GM12864 (cell line): ENCODE results near the gene ATF7.

Experiments
- DNase-seq: peaks from one replicate; pipeline ENCODE4 v3.0.0-alpha.2; 2011; ENCODE audit warnings: low read depth
- H3K4me3 ChIP-seq: 2 replicates; pipeline ENCODE4 v1.5.1; 2011; ENCODE audit warnings: mild to moderate bottlenecking, low read depth, low read length, control low read depth
- TF ChIP-seq, protein P1 (sequence below): IDR thresholded peaks from 2 replicates; pipeline ENCODE4 v1.5.1; 2011; ENCODE audit warnings: low read depth, mild to moderate bottlenecking, moderate library complexity, low read length, control low read depth, inconsistent platforms; ENCODE audit errors: missing control alignments

Gene ATF7

DNA sequence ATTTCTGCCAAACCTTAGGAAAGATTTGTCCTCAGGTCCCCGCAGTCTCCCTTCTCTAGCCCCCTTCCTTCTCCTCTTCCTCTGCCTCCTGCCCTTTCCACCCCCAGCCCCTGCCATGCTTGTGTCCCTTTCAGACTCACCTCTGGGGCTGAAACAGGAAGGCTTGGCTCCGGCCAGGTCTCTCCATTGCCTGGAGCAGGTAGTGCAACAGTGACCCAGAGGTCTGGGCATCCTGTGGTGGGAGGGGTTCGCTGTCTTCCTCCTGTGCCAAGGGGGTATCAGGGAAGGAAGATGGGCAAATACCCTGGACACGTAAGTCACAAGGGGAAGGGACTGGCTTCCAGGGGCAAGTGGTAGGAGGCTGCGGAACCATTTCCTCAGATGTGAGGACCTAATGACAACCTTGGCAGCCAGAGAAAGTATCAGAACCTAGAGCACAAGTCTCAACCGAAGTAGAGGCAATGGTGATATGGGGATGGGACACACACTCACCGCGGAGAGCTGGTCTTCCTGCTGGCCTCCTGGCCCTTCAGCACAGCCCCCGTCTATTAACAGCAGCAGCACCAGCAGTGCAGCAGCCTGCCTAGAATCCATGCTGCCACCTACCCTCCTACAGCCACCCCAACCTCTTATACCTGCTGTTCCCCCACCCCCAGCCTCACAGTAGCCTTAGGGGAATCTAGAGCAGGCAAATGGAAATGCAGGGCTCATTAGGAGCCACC is 119.1 kb downstream of the ATF7 start, which contains the start of gene NPFF:
TSS of gene NPFF (minus strand) at position 604 of the 722 bp plus-strand sequence. CDS start at position 594, 10 bp downstream.
- TF ChIP-seq, protein P1, sequence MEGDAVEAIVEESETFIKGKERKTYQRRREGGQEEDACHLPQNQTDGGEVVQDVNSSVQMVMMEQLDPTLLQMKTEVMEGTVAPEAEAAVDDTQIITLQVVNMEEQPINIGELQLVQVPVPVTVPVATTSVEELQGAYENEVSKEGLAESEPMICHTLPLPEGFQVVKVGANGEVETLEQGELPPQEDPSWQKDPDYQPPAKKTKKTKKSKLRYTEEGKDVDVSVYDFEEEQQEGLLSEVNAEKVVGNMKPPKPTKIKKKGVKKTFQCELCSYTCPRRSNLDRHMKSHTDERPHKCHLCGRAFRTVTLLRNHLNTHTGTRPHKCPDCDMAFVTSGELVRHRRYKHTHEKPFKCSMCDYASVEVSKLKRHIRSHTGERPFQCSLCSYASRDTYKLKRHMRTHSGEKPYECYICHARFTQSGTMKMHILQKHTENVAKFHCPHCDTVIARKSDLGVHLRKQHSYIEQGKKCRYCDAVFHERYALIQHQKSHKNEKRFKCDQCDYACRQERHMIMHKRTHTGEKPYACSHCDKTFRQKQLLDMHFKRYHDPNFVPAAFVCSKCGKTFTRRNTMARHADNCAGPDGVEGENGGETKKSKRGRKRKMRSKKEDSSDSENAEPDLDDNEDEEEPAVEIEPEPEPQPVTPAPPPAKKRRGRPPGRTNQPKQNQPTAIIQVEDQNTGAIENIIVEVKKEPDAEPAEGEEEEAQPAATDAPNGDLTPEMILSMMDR, result no peak
- DNase-seq, result no peak

DNA sequence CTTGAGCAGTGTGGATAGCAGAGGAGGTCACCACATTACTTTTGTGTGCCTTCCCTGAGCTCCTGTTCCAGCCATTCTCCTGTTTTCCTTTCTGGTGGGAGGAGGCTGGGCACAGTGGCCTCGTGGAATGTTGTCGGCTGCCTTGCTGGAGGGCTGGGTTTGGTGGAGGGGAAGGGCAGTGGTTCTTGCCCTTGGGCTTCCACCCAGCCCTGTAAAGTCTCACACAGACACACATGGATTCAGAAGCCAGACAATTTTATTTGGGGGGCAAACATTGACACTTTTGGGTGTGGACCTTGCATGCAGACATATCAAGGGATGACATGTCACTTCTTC is 119.8 kb downstream of the ATF7 start:
- TF ChIP-seq, protein P1, result no peak
- DNase-seq, result no peak
- no peak overlapping the region for H3K4me3 ChIP-seq

More for the DNA sequence above, 119.1 kb downstream of the ATF7 start, which contains the start of gene NPFF:
- H3K4me3 ChIP-seq, result no peak within 1 kb of the TSS

DNA sequence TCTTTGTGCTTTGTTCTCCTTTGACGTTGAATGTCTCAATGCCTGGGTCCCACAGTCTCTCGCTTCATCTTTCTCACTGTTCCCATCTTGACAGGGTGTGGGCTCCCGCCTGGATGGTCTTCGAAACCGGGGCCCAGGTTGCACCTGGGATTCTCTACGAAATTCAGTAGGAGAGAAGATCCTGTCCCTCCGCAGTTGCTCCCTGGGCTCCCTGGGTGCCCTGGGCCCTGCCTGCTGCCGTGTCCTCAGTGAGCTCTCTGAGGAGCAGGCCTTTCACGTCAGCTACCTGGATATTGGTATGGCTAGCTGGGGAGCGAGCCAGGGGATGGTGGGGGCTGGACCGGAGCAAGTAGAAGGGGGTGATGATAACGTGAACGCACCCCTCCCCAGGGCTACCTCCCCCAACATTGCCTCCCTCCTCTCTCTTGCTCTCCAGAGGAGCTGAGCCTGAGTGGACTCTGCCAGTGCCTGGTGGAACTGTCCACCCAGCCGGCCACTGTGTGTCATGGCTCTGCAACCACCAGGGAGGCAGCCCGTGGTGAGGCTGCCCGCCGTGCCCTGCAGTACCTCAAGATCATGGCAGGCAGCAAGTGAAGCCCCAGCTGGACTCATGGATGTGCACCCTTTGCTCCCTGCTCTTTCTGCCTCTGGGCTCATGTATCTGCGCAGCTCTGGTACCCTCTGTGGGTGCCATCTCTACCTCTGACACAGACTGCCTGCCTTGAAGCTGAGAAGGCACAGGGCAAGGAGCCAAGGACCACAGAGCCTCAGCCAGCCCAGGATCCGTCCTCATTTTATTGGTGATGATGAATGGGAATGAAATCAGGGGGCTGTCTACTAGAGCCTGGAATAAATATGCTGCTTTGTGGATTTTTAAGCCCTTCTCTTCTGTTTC is 120.4 kb downstream of the ATF7 start:
- DNase-seq, result no peak
- no peak overlapping the region for H3K4me3 ChIP-seq
- TF ChIP-seq, protein P1, result no peak

DNA sequence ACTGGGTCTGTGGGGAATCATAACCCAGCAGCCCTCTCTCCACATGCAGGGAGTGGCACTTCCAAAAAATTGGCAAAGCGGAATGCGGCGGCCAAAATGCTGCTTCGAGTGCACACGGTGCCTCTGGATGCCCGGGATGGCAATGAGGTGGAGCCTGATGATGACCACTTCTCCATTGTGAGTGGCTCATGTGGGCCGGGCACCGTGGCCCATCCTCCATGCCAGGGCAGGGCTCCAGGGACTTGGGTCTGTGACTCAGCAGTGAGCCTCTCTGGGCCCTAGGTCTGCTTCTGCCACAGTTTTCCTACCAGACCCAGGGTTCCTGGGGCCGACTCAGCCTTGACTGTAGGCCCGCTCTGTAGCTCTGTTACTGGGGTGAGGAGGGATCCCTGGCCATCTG is 121.1 kb downstream of the ATF7 start:
- H3K4me3 ChIP-seq, result no peak overlapping the region
- no peak for DNase-seq
- TF ChIP-seq, protein P1, result no peak

DNA sequence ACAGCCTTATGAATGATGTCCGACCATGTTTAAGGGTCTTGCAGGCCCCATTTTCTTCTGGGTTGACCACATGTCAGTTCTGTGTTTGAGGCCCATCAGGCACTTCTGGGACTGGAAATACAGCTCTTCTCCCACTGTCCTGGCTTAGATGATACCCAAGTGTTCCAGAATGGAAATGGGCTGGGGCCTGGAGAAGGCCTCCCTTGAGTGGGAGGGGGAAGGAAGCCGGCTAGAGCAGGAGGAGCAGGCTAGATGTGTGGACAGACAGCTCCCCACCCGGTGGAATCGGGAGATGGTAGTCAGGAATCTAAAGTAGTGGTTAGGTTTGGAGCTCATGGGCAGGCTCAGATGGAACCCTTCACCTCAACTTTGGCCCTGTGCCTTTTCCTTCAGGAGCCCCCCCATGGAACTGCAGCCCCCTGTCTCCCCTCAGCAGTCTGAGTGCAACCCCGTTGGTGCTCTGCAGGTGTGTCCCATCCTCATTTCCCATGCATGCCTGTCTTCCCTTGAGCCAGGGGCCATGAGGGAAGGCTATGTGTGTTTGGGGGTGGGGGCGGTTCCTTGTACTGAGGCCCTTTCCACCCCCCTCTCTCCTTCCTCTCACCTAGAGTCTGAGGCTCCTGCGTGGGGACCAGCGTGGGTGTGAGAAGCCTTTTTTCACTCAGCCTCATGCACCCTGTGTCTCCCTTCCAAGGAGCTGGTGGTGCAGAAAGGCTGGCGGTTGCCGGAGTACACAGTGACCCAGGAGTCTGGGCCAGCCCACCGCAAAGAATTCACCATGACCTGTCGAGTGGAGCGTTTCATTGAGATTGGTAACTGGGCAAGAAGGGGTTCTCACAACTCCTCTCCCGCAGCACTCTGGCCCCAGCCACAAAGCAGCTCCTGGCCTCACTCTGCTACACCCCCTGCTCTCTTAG is 121.9 kb downstream of the ATF7 start:
- DNase-seq, result no peak
- no peak overlapping the region for H3K4me3 ChIP-seq
- TF ChIP-seq, protein P1, result no peak

DNA sequence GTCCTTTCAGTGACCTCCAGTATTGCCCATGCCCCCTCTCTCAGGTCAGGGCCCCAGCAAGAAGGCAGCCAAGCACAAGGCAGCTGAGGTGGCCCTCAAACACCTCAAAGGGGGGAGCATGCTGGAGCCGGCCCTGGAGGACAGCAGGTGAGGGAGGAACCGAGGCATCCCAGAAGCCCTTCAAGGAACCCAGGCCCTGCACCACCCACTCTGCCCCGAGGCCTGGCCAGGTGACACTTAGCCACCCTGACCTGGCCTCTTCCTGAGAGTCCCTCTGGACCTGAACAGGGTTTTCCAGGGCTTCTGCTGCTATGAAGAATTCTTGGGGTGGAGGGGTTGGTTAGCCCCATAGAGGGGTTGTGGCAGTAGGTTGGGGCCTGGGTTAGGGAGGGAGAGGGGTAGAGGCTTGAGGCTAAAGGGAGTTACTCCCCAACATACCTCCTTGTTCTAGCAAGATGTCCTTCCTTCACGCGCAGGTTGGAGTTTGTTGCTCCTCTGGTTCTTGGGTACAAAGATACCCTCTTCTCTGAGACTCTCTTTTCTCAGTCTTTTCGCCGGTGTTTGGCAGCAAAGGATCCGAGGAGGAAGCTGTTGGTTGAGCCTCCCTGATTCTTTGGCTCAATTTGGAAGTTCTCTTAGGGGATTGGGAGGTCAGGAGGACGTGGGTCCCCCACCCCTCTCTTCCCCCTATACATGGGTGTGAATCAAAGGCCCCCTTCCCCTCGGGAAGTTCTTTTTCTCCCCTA is 123.0 kb downstream of the ATF7 start:
- TF ChIP-seq, protein P1, result no peak
- no peak overlapping the region for H3K4me3 ChIP-seq
- no peak for DNase-seq
